Breast epithelium (tissue), 4 donors: ENCODE data around the gene HIP1. TPM values are rescaled to one million over a fixed set of nuclear protein-coding genes. Genes with fewer than 3 reads are reported as not detected.
A peak's percentile ranks its signal among the peaks of the same experiment; 100 is the strongest.
"Not testable (repeated sequence)": the region's sequence is repeated elsewhere in the genome, so short reads cannot be mapped to it uniquely, and the experiment has no call there.

Source experiments
- DNase-seq, 2 donors: peaks; one replicate each; pipeline ENCODE4 v3.0.0-alpha.2; 2019; ENCODE audit warnings: low spot score in 2 of 2
- H3K27ac ChIP-seq, 2 donors: fragments of 200-600 bp; sonication (generic) in 1 of 2; one replicate each; pipeline ENCODE4 v1.5.1; 2016 to 2019; ENCODE audit warnings: mild to moderate bottlenecking in 1 of 2
- H3K27me3 ChIP-seq, 2 donors: fragments of 200-600 bp; sonication (generic) in 1 of 2; one replicate each; pipeline versions ENCODE4 v1.5.1 to v1.6.0; 2017 to 2019; ENCODE audit warnings: control low read depth in 1 of 2, mild to moderate bottlenecking in 1 of 2
- H3K36me3 ChIP-seq: fragments of 200-600 bp; one replicate; pipeline ENCODE4 v1.5.1; 2019
- H3K4me1 ChIP-seq, 2 donors: fragments of 200-600 bp; sonication (generic); one replicate each; pipeline ENCODE4 v1.5.1; 2016 to 2019; ENCODE audit warnings: control low read depth in 1 of 2
- H3K4me3 ChIP-seq, 3 donors: fragments of 200-600 bp; sonication (generic); 1 replicate in 2 of 3; 2 replicates in 1 of 3; pipeline ENCODE4 v1.5.1; 2016 to 2019; ENCODE audit warnings: mild to moderate bottlenecking in 3 of 3, moderate library complexity in 2 of 3
- H3K9me3 ChIP-seq, 2 donors: fragments of 200-600 bp; sonication (generic) in 1 of 2; one replicate each; pipeline ENCODE4 v1.5.1; 2016 to 2019; ENCODE audit warnings: control low read depth in 1 of 2
- CTCF ChIP-seq, 3 donors: fragments of 450-650 bp; IDR thresholded peaks; one replicate each; pipeline ENCODE4 v1.5.1; 2016 to 2017; ENCODE audit warnings: antibody characterized with exemption in 3 of 3, mild to moderate bottlenecking in 3 of 3, moderate library complexity in 3 of 3
- POLR2A ChIP-seq: fragments of 450-650 bp; IDR thresholded peaks from one replicate; pipeline ENCODE4 v1.6.1; 2016; ENCODE audit warnings: antibody characterized with exemption, mild to moderate bottlenecking, moderate library complexity
- POLR2AphosphoS5 ChIP-seq, 3 donors: sonication (generic); formaldehyde crosslinking; IDR thresholded peaks; one replicate each; pipeline ENCODE4 v1.6.1; 2017; ENCODE audit warnings: antibody characterized with exemption in 3 of 3
- intact Hi-C: fragments of 100-400 bp; cut with DNase I; formaldehyde crosslinking; loops from one replicate; pipeline ENCODE4 v1.15.1; 2023; ENCODE audit warnings: low total_unique reads
- total RNA-seq, 3 donors: library from RNA; depleted of rRNA; stranded (reverse); fragments of >200 nt; gene quantifications; one replicate each; pipeline ENCODE4 v1.1.0, GENCODE V29; 2016

HIP1 gene
- total RNA-seq, 3 donors from 2014 or later, result 20.6 to 24.6 (median 23.8) TPM

- no peak for TF ChIP-seq POLR2AphosphoS5 (IDR thresholded peaks at IDR 0.05)
- no peak for TF ChIP-seq CTCF (IDR thresholded peaks at IDR 0.05)
- no peak for TF ChIP-seq POLR2A
- Histone ChIP-seq H3K9me3 (no peaks in the 10 kb centered on the region), H3K4me3 (no peak overlapping the region), H3K4me1 (no peaks in the 10 kb centered on the region), H3K27me3 (no peaks in the 10 kb centered on the region), H3K36me3 (no peaks in the 10 kb centered on the region), H3K27ac (no peak overlapping the region)
- intact Hi-C loops, result no loop called here
- no peak for DNase-seq
These were observed 203.9 kb downstream of the HIP1 start for GRCh38 chr7:75534727-75535307.

GRCh38 chr7:75533926-75534325 is 204.8 kb downstream of the HIP1 start:
- Histone ChIP-seq H3K27me3 (no peaks in the 10 kb centered on the region), H3K27ac (no peak overlapping the region), H3K4me3 (no peak overlapping the region), H3K4me1 (no peaks in the 10 kb centered on the region), H3K9me3 (no peaks in the 10 kb centered on the region), H3K36me3 (no peaks in the 10 kb centered on the region)
- peak in 1 of 2 donors; percentile 7 for DNase-seq
- TF ChIP-seq CTCF (IDR thresholded peaks at IDR 0.05) (no peak), POLR2AphosphoS5 (IDR thresholded peaks at IDR 0.05) (no peak), POLR2A (no peak)
- intact Hi-C loops, result no loop called here

GRCh38 chr7:75532639-75533038 is 206.1 kb downstream of the HIP1 start:
- H3K4me1 ChIP-seq, result no peaks in the 10 kb centered on the region
- no peaks in the 10 kb centered on the region for H3K27me3 ChIP-seq
- no peak for DNase-seq
- H3K9me3 ChIP-seq, result no peaks in the 10 kb centered on the region
- no peak overlapping the region for H3K4me3 ChIP-seq
- no peak overlapping the region for H3K27ac ChIP-seq
- no peak for TF ChIP-seq CTCF (IDR thresholded peaks at IDR 0.05)
- TF ChIP-seq POLR2A, result no peak
- no peak for TF ChIP-seq POLR2AphosphoS5 (IDR thresholded peaks at IDR 0.05)
- intact Hi-C loops, result no loop called here
- no peaks in the 10 kb centered on the region for H3K36me3 ChIP-seq

- TF ChIP-seq POLR2AphosphoS5 (IDR thresholded peaks at IDR 0.05), result no peak
- no peak for TF ChIP-seq CTCF (IDR thresholded peaks at IDR 0.05)
- TF ChIP-seq POLR2A, result no peak
- DNase-seq, result no peak
- H3K9me3 ChIP-seq, result no peaks in the 10 kb centered on the region
- H3K27ac ChIP-seq, result no peak overlapping the region
- H3K36me3 ChIP-seq, result no peaks in the 10 kb centered on the region
- H3K27me3 ChIP-seq, result no peaks in the 10 kb centered on the region
- intact Hi-C loops, result no loop called here
- H3K4me1 ChIP-seq, result no peaks in the 10 kb centered on the region
- no peak overlapping the region for H3K4me3 ChIP-seq
These were observed 207.4 kb downstream of the HIP1 start for GRCh38 chr7:75531359-75531821.

GRCh38 chr7:75527224-75527722 is 211.5 kb downstream of the HIP1 start:
- DNase-seq, intact Hi-C loops, H3K9me3 ChIP-seq, H3K27me3 ChIP-seq, H3K36me3 ChIP-seq, H3K4me1 ChIP-seq: not testable (repeated sequence)
- H3K27ac ChIP-seq, result peak overlapping the region; percentile 77 to 93
- peak overlapping the region; percentile 87 to 100 (median 91) for H3K4me3 ChIP-seq

GRCh38 chr7:75521727-75522126 is 217.0 kb downstream of the HIP1 start:
- H3K27ac ChIP-seq, H3K4me1 ChIP-seq, H3K9me3 ChIP-seq, H3K36me3 ChIP-seq, DNase-seq, H3K27me3 ChIP-seq, H3K4me3 ChIP-seq: not testable (repeated sequence)
- intact Hi-C loops, result loop anchor here (5.0 kb wide), 1 partner anchor 241 kb away; no protein-coding TSS in a partner anchor

- H3K27me3 ChIP-seq, intact Hi-C loops, H3K4me3 ChIP-seq, H3K4me1 ChIP-seq, DNase-seq, H3K9me3 ChIP-seq, H3K27ac ChIP-seq, H3K36me3 ChIP-seq: not testable (repeated sequence)
These were observed 219.9 kb downstream of the HIP1 start for GRCh38 chr7:75518842-75519241.

- DNase-seq, intact Hi-C loops, H3K4me1 ChIP-seq: not testable (repeated sequence)
These were observed 229.7 kb downstream of the HIP1 start for GRCh38 chr7:75509033-75509432.

GRCh38 chr7:75492020-75492419 is 246.7 kb downstream of the HIP1 start, which contains the start of gene SPDYE5:
Gene SPDYE5 (plus strand): TSS chr7:75492320. CDS start chr7:75494048, 1,728 bp downstream.
- H3K4me1 ChIP-seq, intact Hi-C loops, H3K36me3 ChIP-seq, H3K9me3 ChIP-seq, H3K27me3 ChIP-seq, H3K4me3 ChIP-seq, DNase-seq, H3K27ac ChIP-seq: not testable (repeated sequence)

More at GRCh38 chr7:75509033-75509432, 229.7 kb downstream of the HIP1 start:
- not testable (repeated sequence) for H3K27me3 ChIP-seq, H3K27ac ChIP-seq, H3K4me3 ChIP-seq, H3K36me3 ChIP-seq, H3K9me3 ChIP-seq
